GM18505 (cell line): ENCODE measurements around the gene FMOD.

Source experiments
- ATAC-seq: cut with Tn5 transposase; IDR thresholded peaks from one replicate; pipeline ENCODE4 v1.9.1; 2021; ENCODE audit not compliant: unreplicated experiment
- POLR2A ChIP-seq: IDR thresholded peaks from 4 replicates; pipeline ENCODE4 v1.6.1; 2011; ENCODE audit warnings: borderline replicate concordance; ENCODE audit not compliant: insufficient read depth, insufficient read length; ENCODE audit errors: extremely low read depth

Gene FMOD

GRCh38 chr1:203349166-203349565 lies 1.8 kb downstream of the FMOD start:
- no peak for TF ChIP-seq POLR2A
- no peak for ATAC-seq

- ATAC-seq: no peak
- TF ChIP-seq POLR2A: no peak
Measured at GRCh38 chr1:203346769-203347102, 4.2 kb downstream of the FMOD start.

- no peak for ATAC-seq
- TF ChIP-seq POLR2A: no peak
Measured at GRCh38 chr1:203346060-203346768, 4.7 kb downstream of the FMOD start.

- no peak for ATAC-seq
- no peak for TF ChIP-seq POLR2A
Measured at GRCh38 chr1:203343956-203344754, 6.8 kb downstream of the FMOD start.

GRCh38 chr1:203342192-203342940 lies 8.6 kb downstream of the FMOD start:
- TF ChIP-seq POLR2A: no peak
- no peak for ATAC-seq

- TF ChIP-seq POLR2A: no peak
- no peak for ATAC-seq
Measured at GRCh38 chr1:203340112-203340790, 10.7 kb downstream of the FMOD start.

GRCh38 chr1:203338335-203339036 lies 12.4 kb downstream of the FMOD start:
- no peak for TF ChIP-seq POLR2A
- no peak for ATAC-seq

- no peak for ATAC-seq
- TF ChIP-seq POLR2A: no peak
Measured at GRCh38 chr1:203336097-203336496, 14.8 kb downstream of the FMOD start.

- no peak for TF ChIP-seq POLR2A
- ATAC-seq: no peak
Measured at GRCh38 chr1:203335503-203335902, 15.4 kb downstream of the FMOD start.

GRCh38 chr1:203331224-203331623 lies 19.7 kb downstream of the FMOD start:
- ATAC-seq: no peak
- TF ChIP-seq POLR2A: no peak

- no peak for TF ChIP-seq POLR2A
- no peak for ATAC-seq
Measured at GRCh38 chr1:203328714-203329122, 22.2 kb downstream of the FMOD start.

GRCh38 chr1:203327684-203328457 lies 23.1 kb downstream of the FMOD start:
- ATAC-seq: peak; percentile 14
- peak; percentile 63 for TF ChIP-seq POLR2A

GRCh38 chr1:203326830-203327683 lies 23.9 kb downstream of the FMOD start:
- peak; percentile 74 for TF ChIP-seq POLR2A
- ATAC-seq: peak; percentile 74
